ENCODE data around the gene RAD51B. TPM values are rescaled to one million over a fixed set of nuclear protein-coding genes. Genes with fewer than 3 reads are reported as not detected.

The RAD51B gene
- total and polyA plus RNA-seq, 2 experiments from 2014 or later: 11.7 to 17.8 TPM

- Histone ChIP-seq H3K36me3 (no peaks in the 10 kb centered on the region), H3K27ac (no peak overlapping the region), H3K27me3 (no peaks in the 10 kb centered on the region), H3K4me3 (no peak overlapping the region), H3K9me3 (ENCODE audit: low read depth) (no peaks in the 10 kb centered on the region), H3K4me1 (ENCODE audit: low read depth) (no peaks in the 10 kb centered on the region)
- TF ChIP-seq CTCF (IDR thresholded peaks at IDR 0.05; ENCODE audit: low read depth, low read length): no peak
- no peak for DNase-seq (ENCODE audit: low read depth in 1 of 2, low spot score in 1 of 2)
These were observed 215.3 kb downstream of the RAD51B start for GRCh38 chr14:68034896-68035295.

- H3K27ac ChIP-seq: no peak overlapping the region
- peaks cover 1% of the 10 kb centered on the region for H3K4me1 ChIP-seq (ENCODE audit: low read depth)
- H3K27me3 ChIP-seq: no peaks in the 10 kb centered on the region
- no peak overlapping the region for H3K4me3 ChIP-seq
- DNase-seq (ENCODE audit: low read depth in 1 of 2, low spot score in 1 of 2): no peak
- no peaks in the 10 kb centered on the region for H3K9me3 ChIP-seq (ENCODE audit: low read depth)
- TF ChIP-seq CTCF (IDR thresholded peaks at IDR 0.05; ENCODE audit: low read depth, low read length): no peak
- H3K36me3 ChIP-seq: no peaks in the 10 kb centered on the region
These were observed 216.6 kb downstream of the RAD51B start for GRCh38 chr14:68036202-68036601.

GRCh38 chr14:68039593-68039992, 220.0 kb downstream of the RAD51B start:
- no peaks in the 10 kb centered on the region for H3K36me3 ChIP-seq
- H3K4me3 ChIP-seq: no peak overlapping the region
- H3K27me3 ChIP-seq: no peaks in the 10 kb centered on the region
- no peak overlapping the region for H3K27ac ChIP-seq
- no peak for DNase-seq (ENCODE audit: low read depth in 1 of 2, low spot score in 1 of 2)
- no peak for TF ChIP-seq CTCF (IDR thresholded peaks at IDR 0.05; ENCODE audit: low read depth, low read length)
- H3K9me3 ChIP-seq (ENCODE audit: low read depth): no peaks in the 10 kb centered on the region
- H3K4me1 ChIP-seq (ENCODE audit: low read depth): peaks cover 4% of the 10 kb centered on the region

GRCh38 chr14:68040633-68041369, 221.2 kb downstream of the RAD51B start:
- H3K4me1 ChIP-seq (ENCODE audit: low read depth): peaks cover 4% of the 10 kb centered on the region
- DNase-seq (ENCODE audit: low read depth in 1 of 2, low spot score in 1 of 2): no peak
- no peaks in the 10 kb centered on the region for H3K36me3 ChIP-seq
- no peaks in the 10 kb centered on the region for H3K9me3 ChIP-seq (ENCODE audit: low read depth)
- no peak overlapping the region for H3K4me3 ChIP-seq
- no peak for TF ChIP-seq CTCF (IDR thresholded peaks at IDR 0.05; ENCODE audit: low read depth, low read length)
- no peaks in the 10 kb centered on the region for H3K27me3 ChIP-seq
- H3K27ac ChIP-seq: no peak overlapping the region

- Histone ChIP-seq H3K27me3 (no peaks in the 10 kb centered on the region), H3K9me3 (ENCODE audit: low read depth) (no peaks in the 10 kb centered on the region), H3K4me1 (ENCODE audit: low read depth) (peaks cover 4% of the 10 kb centered on the region), H3K4me3 (no peak overlapping the region), H3K36me3 (no peaks in the 10 kb centered on the region), H3K27ac (no peak overlapping the region)
- no peak for TF ChIP-seq CTCF (IDR thresholded peaks at IDR 0.05; ENCODE audit: low read depth, low read length)
- no peak for DNase-seq (ENCODE audit: low read depth in 1 of 2, low spot score in 1 of 2)
These were observed 222.3 kb downstream of the RAD51B start for GRCh38 chr14:68041876-68042354.
